K562 (cell line): ENCODE results near the gene SLC39A11. TPM values are rescaled to one million over a fixed set of nuclear protein-coding genes. Genes with fewer than 3 reads are reported as not detected.

Experiments used
- ATAC-seq: fragments of 200-7000 bp; cut with Tn5 transposase; 3 replicates; pipeline ENCODE4 v1.9.1; 2020; ENCODE audit warnings: moderate library complexity
- BruUV-seq: library from RNA; stranded (reverse); fragments of 400-500 nt; replicated peaks from 2 replicates; lab custom pipeline; 2021; lab: Mats Ljungman, UMichigan
- CTCF ChIA-PET: fragments of 300-600 bp; formaldehyde crosslinking; extraction: SDS; loops from one replicate; lab custom pipeline; 2021; ENCODE audit warnings: low intra/inter-chr PET ratio; lab: Yijun Ruan, JAX
- POLR2A ChIA-PET: fragments of 300-600, 350-650 bp; sonication (Branson Sonifier 250); formaldehyde crosslinking; extraction: SDS; loops from one replicate; lab custom pipeline; 2021; ENCODE audit warnings: antibody characterized with exemption, inconsistent platforms; lab: Yijun Ruan, JAX
- DNase-seq, 4 experiments: peaks; one replicate each; pipeline versions ENCODE4 v3.0.0 to v3.0.0-alpha.2; 2011 to 2018; ENCODE audit warnings: low spot score in 3 of 4, mixed read lengths in 3 of 4; ENCODE audit errors: extremely low read depth in 1 of 4
- FAIRE-seq: peaks from 2 replicates; lab custom pipeline; 2011; peaks lifted over from hg19 to GRCh38; lab: Jason Lieb, UNC
- H2AFZ ChIP-seq: 2 replicates; pipeline ENCODE4 v1.6.0; 2011; ENCODE audit warnings: low read depth, low read length, control low read depth, inconsistent platforms
- H3K27ac ChIP-seq: fragments of 200-600 bp; 3 replicates; pipeline ENCODE4 v1.8.0; 2011; ENCODE audit warnings: low read depth, mild to moderate bottlenecking, control low read depth, inconsistent platforms, low read length, moderate library complexity, mixed read lengths; ENCODE audit errors: extremely low read depth
- H3K27me3 ChIP-seq, 2 experiments: fragments of 300-600 bp in 1 of 2; 2 replicates in 1 of 2; 3 replicates in 1 of 2; pipeline versions ENCODE4 v1.6.0 to v1.8.0; 2011; ENCODE audit warnings: inconsistent platforms in 2 of 2, low read length in 2 of 2, mild to moderate bottlenecking in 1 of 2, mixed read lengths in 1 of 2, moderate library complexity in 1 of 2; ENCODE audit not compliant: control insufficient read depth in 2 of 2, insufficient read depth in 2 of 2
- H3K36me3 ChIP-seq: fragments of 300-600 bp; 3 replicates; pipeline ENCODE4 v1.8.0; 2011; ENCODE audit warnings: mild to moderate bottlenecking, low read length, inconsistent platforms; ENCODE audit not compliant: control insufficient read depth, insufficient read depth
- H3K4me1 ChIP-seq, 2 experiments: fragments of 200-600 bp in 1 of 2; replicated peaks in 1 of 2; 2 replicates in 1 of 2; 3 replicates in 1 of 2; pipeline versions ENCODE4 v1.5.1 to v1.8.0; 2011; ENCODE audit warnings: inconsistent platforms in 2 of 2, low read length in 2 of 2, mild to moderate bottlenecking in 1 of 2, mixed read lengths in 1 of 2, moderate library complexity in 1 of 2; ENCODE audit not compliant: control insufficient read depth in 2 of 2, insufficient read depth in 2 of 2
- H3K4me2 ChIP-seq: 2 replicates; pipeline ENCODE4 v1.6.1; 2011; ENCODE audit warnings: low read length, control low read depth, inconsistent platforms, mixed read lengths; ENCODE audit not compliant: insufficient read depth
- H3K4me3 ChIP-seq: fragments of 200-600 bp; sonication (generic), shearing (Covaris generic); 2 replicates; pipeline ENCODE4 v1.5.1; 2016; ENCODE audit warnings: control low read depth, inconsistent platforms
- H3K79me2 ChIP-seq: fragments of 200-600 bp; 3 replicates; pipeline ENCODE4 v1.8.0; 2011; ENCODE audit warnings: low read length, inconsistent platforms; ENCODE audit not compliant: control insufficient read depth, insufficient read depth
- H3K9ac ChIP-seq, 2 experiments: 2 replicates each; pipeline versions ENCODE4 v1.6.0 to v1.6.1; 2011; ENCODE audit warnings: low read depth in 2 of 2, low read length in 2 of 2, control low read depth in 1 of 2, inconsistent platforms in 1 of 2, mild to moderate bottlenecking in 1 of 2, mixed read lengths in 1 of 2; ENCODE audit not compliant: insufficient read depth in 1 of 2
- H3K9me1 ChIP-seq: one replicate; pipeline ENCODE4 v1.6.0; 2011; ENCODE audit warnings: inconsistent platforms, mild to moderate bottlenecking, low read length, moderate library complexity; ENCODE audit not compliant: control insufficient read depth, insufficient read depth
- H3K9me3 ChIP-seq: replicated peaks from 2 replicates; pipeline ENCODE4 v1.5.1; 2011; ENCODE audit warnings: low read depth, low read length, inconsistent platforms; ENCODE audit not compliant: control insufficient read depth, insufficient read depth
- H4K20me1 ChIP-seq: replicated peaks from 2 replicates; pipeline ENCODE4 v1.6.1; 2011; ENCODE audit warnings: low read length, inconsistent platforms, mixed read lengths; ENCODE audit not compliant: control insufficient read depth, insufficient read depth
- CHCHD3 ChIP-seq: fragments of 250-450 bp; sonication (Bioruptor Pico); IDR thresholded peaks from 2 replicates; pipeline ENCODE4 v2.1.2; 2022; ENCODE audit warnings: mild to moderate bottlenecking
- NFIC ChIP-seq: fragments of 450-650 bp; IDR thresholded peaks from 2 replicates; pipeline ENCODE4 v1.6.1; 2017; ENCODE audit warnings: mild to moderate bottlenecking, inconsistent platforms
- WGBS: fragments of 100-300 bp; shearing (Covaris generic); methylation state at CpG from one replicate; pipeline ENCODE4 v1.1.6; 2016; ENCODE audit warnings: low coverage, mixed read lengths; ENCODE audit not compliant: insufficient coverage; ENCODE audit errors: missing lambda C conversion rate; 5-methylcytosine and 5-hydroxymethylcytosine counted together
- in situ Hi-C: fragments of 300-500 bp; cut with MboI; formaldehyde crosslinking; loops from 4 replicates; pipeline ENCODE4 v1.15.0; 2018; ENCODE audit warnings: inconsistent platforms, mixed read lengths
- intact Hi-C: fragments of 100-400 bp; cut with micrococcal nuclease; formaldehyde crosslinking; loops from 2 replicates; pipeline ENCODE4 v1.14.2; 2022
- polyA plus RNA-seq, 8 experiments: library from polyadenylated mRNA; depleted of rRNA in 4 of 8; stranded (reverse) in 5 of 8; unstranded in 3 of 8; fragments of >200 nt; fragmentation: Nextera tagmentation in 2 of 8; fragmentation: Illumina TruSeq in 1 of 8; extraction: Ambion mirVana in 2 of 8; extraction: Trizol in 1 of 8; gene quantifications; 2 replicates each; pipeline versions ENCODE4 v1.2.1 to v1.2.3, GENCODE V29; 2011 to 2014; ENCODE audit warnings: inconsistent platforms in 1 of 8, missing spikeins in 1 of 8
- total RNA-seq, 7 experiments: library from RNA; depleted of rRNA in 6 of 7; stranded (reverse); fragments of >200 nt in 6 of 7; fragmentation: Illumina TruSeq in 2 of 7; extraction: Trizol in 2 of 7; gene quantifications; 2 replicates each; pipeline versions ENCODE4 v1.2.1 to v1.2.3, GENCODE V29; 2011 to 2021; ENCODE audit warnings: low replicate concordance in 1 of 7
- TF ChIP-seq, protein P1 (sequence below): fragments of 450-650 bp; IDR thresholded peaks from 2 replicates; pipeline ENCODE4 v1.6.1; 2017; ENCODE audit warnings: mild to moderate bottlenecking, moderate library complexity

The SLC39A11 gene
- total and polyA plus RNA-seq, 9 of the 15 experiments (the other 6 are each of a cell fraction or from before 2014, with no cell fraction given): 10.5 to 26.4 (median 13.4) TPM

DNA sequence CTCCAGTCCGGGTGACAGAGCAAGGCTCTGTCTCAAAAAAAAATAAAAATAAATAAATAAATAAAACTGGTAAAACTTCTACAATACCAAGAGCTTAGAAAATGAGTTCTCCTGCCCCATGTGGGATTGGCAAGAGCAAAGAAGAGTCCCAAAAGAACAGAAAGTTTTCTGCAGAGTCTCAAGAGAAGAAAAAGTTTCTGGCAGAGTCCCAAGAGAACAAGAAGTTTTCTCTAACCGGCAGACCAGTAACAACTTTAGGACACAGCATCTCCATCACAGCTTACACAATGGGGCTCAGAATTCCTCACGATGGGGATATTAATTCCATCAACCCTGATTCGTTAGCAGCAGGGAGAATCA is 1.1 kb downstream of the SLC39A11 start:
- peak overlapping the region; percentile 96 for H3K4me2 ChIP-seq
- no peaks in the 10 kb centered on the region for H4K20me1 ChIP-seq
- CTCF ChIA-PET: no interaction called here
- no peak overlapping the region for H3K27ac ChIP-seq
- no peak for DNase-seq
- no peaks in the 10 kb centered on the region for H3K9me3 ChIP-seq
- H3K9me1 ChIP-seq: no peaks in the 10 kb centered on the region
- intact Hi-C loops: loop anchor here (10.0 kb wide), 1 partner anchor 107 kb away; no protein-coding TSS in a partner anchor
- peaks cover 6 to 12% of the 10 kb centered on the region in 2 experiments; a peak in 2 of 5 replicates for H3K27me3 ChIP-seq
- H3K9ac ChIP-seq: peak overlapping the region; percentile 79 to 93; a peak in 3 of 4 replicates
- H2AFZ ChIP-seq: peak overlapping the region; percentile 89
- peak overlapping the region; percentile 67 for H3K4me3 ChIP-seq
- H3K36me3 ChIP-seq: peaks cover 10% of the 10 kb centered on the region; the same call in 1 of the 3 replicates
- POLR2A ChIA-PET: interaction anchor here (0.9 kb wide), 1 partner anchor 105 kb away, joined by 5 read pairs; no protein-coding TSS in a partner anchor
- TF ChIP-seq NFIC (peak; percentile 21; the same call in 1 of the 2 replicates), CHCHD3 (CRISPR knock-in tag) (no peak)
- TF ChIP-seq, protein P1, sequence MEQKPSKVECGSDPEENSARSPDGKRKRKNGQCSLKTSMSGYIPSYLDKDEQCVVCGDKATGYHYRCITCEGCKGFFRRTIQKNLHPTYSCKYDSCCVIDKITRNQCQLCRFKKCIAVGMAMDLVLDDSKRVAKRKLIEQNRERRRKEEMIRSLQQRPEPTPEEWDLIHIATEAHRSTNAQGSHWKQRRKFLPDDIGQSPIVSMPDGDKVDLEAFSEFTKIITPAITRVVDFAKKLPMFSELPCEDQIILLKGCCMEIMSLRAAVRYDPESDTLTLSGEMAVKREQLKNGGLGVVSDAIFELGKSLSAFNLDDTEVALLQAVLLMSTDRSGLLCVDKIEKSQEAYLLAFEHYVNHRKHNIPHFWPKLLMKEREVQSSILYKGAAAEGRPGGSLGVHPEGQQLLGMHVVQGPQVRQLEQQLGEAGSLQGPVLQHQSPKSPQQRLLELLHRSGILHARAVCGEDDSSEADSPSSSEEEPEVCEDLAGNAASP: no peak
- TF ChIP-seq, all 486 proteins: peak for 1
- no TSS peak for BruUV-seq
- in situ Hi-C loops: no loop called here
- FAIRE-seq: no peak
- Histone ChIP-seq H3K4me1 (peaks cover 6 to 12% of the 10 kb centered on the region in 2 experiments; a peak in 3 of 5 replicates), H3K79me2 (peaks cover 10% of the 10 kb centered on the region; the same call in 2 of the 3 replicates)
- no peak for ATAC-seq
- 23% methylated on average over 4 of the region's 4 CpGs for WGBS
